Measurements from ENCODE around the gene NAA80. TPM values are rescaled to one million over a fixed set of nuclear protein-coding genes. Genes with fewer than 3 reads are reported as not detected.

Gene NAA80
- total and polyA plus RNA-seq, 2 of the 13 experiments (the other 11 are each of a cell fraction or from before 2014, with no cell fraction given) = 3.4 to 8.7 TPM

- TF ChIP-seq MED13 (CRISPR knock-in tag; IDR thresholded peaks at IDR 0.05) (peak; percentile 12; the same call in 1 of the 2 replicates), BRF2 (CRISPR knock-in tag; IDR thresholded peaks at IDR 0.05) (no peak), ZZZ3 (CRISPR knock-in tag; IDR thresholded peaks at IDR 0.05; ENCODE audit: borderline replicate concordance) (no peak; the same call in 1 of the 2 replicates), ZNF446 (CRISPR knock-in tag; IDR thresholded peaks at IDR 0.05) (0 out of 2 replicates have a peak, but pooled peaks have one; percentile 46), NFKB2 (CRISPR knock-in tag; IDR thresholded peaks at IDR 0.05; ENCODE audit: borderline replicate concordance) (peak; percentile 53; the same call in 1 of the 2 replicates), FOXM1 (CRISPR knock-in tag; IDR thresholded peaks at IDR 0.05) (no peak), BORCS8-MEF2B (CRISPR knock-in tag; IDR thresholded peaks at IDR 0.05) (no peak), ZBTB8A (CRISPR knock-in tag; IDR thresholded peaks at IDR 0.05; ENCODE audit: borderline replicate concordance, low read depth) (no peak), FOXP1 (IDR thresholded peaks at IDR 0.05) (no peak), FOXP1 (CRISPR knock-in tag; IDR thresholded peaks at IDR 0.05) (no peak), ZNF781 (CRISPR knock-in tag; IDR thresholded peaks at IDR 0.05; ENCODE audit: borderline replicate concordance, not compliant biosample characterization) (no peak), TAF1 (CRISPR knock-in tag; IDR thresholded peaks at IDR 0.05) (no peak), ZNF512 (CRISPR knock-in tag; IDR thresholded peaks at IDR 0.05) (no peak), PHF20 (CRISPR knock-in tag; IDR thresholded peaks at IDR 0.05) (no peak), ZSCAN31 (CRISPR knock-in tag; IDR thresholded peaks at IDR 0.05; ENCODE audit: low read depth) (no peak), ZFP90 (CRISPR knock-in tag; IDR thresholded peaks at IDR 0.05; ENCODE audit: borderline replicate concordance) (0 out of 2 replicates have a peak, but pooled peaks have one; percentile 15), ZNF510 (CRISPR knock-in tag; IDR thresholded peaks at IDR 0.05; ENCODE audit: low read depth) (no peak), PHF8 (CRISPR knock-in tag; IDR thresholded peaks at IDR 0.05) (no peak), ZNF557 (CRISPR knock-in tag; IDR thresholded peaks at IDR 0.05) (peak; percentile 15; the same call in 1 of the 2 replicates), MEF2D (CRISPR knock-in tag; IDR thresholded peaks at IDR 0.05) (no peak), ATF6 (CRISPR knock-in tag; conservative IDR thresholded peaks at IDR 0.05) (no peak), NFE2L2 (IDR thresholded peaks at IDR 0.05; ENCODE audit: low read length) (no peak), ZNF672 (CRISPR knock-in tag; IDR thresholded peaks at IDR 0.05) (no peak), MYNN (CRISPR knock-in tag; IDR thresholded peaks at IDR 0.05; ENCODE audit: low read depth) (no peak), REPIN1 (CRISPR knock-in tag; IDR thresholded peaks at IDR 0.05; ENCODE audit: borderline replicate concordance, low read depth) (no peak), FOXK2 (IDR thresholded peaks at IDR 0.05) (no peak), KDM5A (IDR thresholded peaks at IDR 0.05; ENCODE audit: borderline replicate concordance, low read length) (0 out of 2 replicates have a peak, but pooled peaks have one; percentile 0), SALL1 (CRISPR knock-in tag; IDR thresholded peaks at IDR 0.05) (peak; percentile 27; the same call in 1 of the 2 replicates)
These were observed 900 bp upstream of the NAA80 start (continued) for GRCh38 chr3:50299929-50300680.
